DND-41 (cell line): ENCODE data around the gene GNG8.

Experiments
- ATAC-seq: fragments of 200-7000 bp; cut with Tn5 transposase; 3 replicates; pipeline ENCODE4 v1.9.1; 2021; ENCODE audit warnings: low read depth; ENCODE audit not compliant: insufficient read depth
- DNase-seq: peaks from one replicate; pipeline ENCODE4 v3.0.0-alpha.2; 2020
- H2AFZ ChIP-seq: 2 replicates; pipeline ENCODE4 v1.6.0; 2012; ENCODE audit warnings: low read depth, low read length
- H3K27ac ChIP-seq: 2 replicates; pipeline ENCODE4 v1.5.1; 2012; ENCODE audit warnings: low read length, inconsistent platforms
- H3K27me3 ChIP-seq: fragments of 200-600 bp; sonication (generic); 2 replicates; pipeline ENCODE4 v1.6.0; 2012; ENCODE audit warnings: low read length, mild to moderate bottlenecking, inconsistent platforms; ENCODE audit not compliant: insufficient read depth, poor library complexity
- H3K36me3 ChIP-seq: 2 replicates; pipeline ENCODE4 v1.5.1; 2012; ENCODE audit warnings: low read length, inconsistent platforms; ENCODE audit not compliant: insufficient read depth
- H3K4me1 ChIP-seq: 2 replicates; pipeline ENCODE4 v1.5.1; 2012; ENCODE audit warnings: mild to moderate bottlenecking, low read length; ENCODE audit not compliant: insufficient read depth
- H3K4me2 ChIP-seq: 2 replicates; pipeline ENCODE4 v1.6.0; 2012; ENCODE audit warnings: mild to moderate bottlenecking, moderate library complexity, low read length, inconsistent platforms; ENCODE audit not compliant: insufficient read depth
- H3K4me3 ChIP-seq, 2 experiments: fragments of 200-600 bp in 1 of 2; shearing (Covaris generic) in 1 of 2; 2 replicates each; pipeline ENCODE4 v1.5.1; 2012 to 2016; ENCODE audit warnings: inconsistent platforms in 2 of 2, low read length in 2 of 2, mild to moderate bottlenecking in 2 of 2, low read depth in 1 of 2, moderate library complexity in 1 of 2
- H3K79me2 ChIP-seq: 2 replicates; pipeline ENCODE4 v1.6.0; 2012; ENCODE audit warnings: low read length, inconsistent platforms; ENCODE audit not compliant: insufficient read depth
- H3K9ac ChIP-seq: 2 replicates; pipeline ENCODE4 v1.6.0; 2012; ENCODE audit warnings: low read depth, mild to moderate bottlenecking, inconsistent platforms, low read length, moderate library complexity
- H3K9me3 ChIP-seq: 2 replicates; pipeline ENCODE4 v1.5.1; 2012; ENCODE audit warnings: low read length, moderate library complexity, mild to moderate bottlenecking, inconsistent platforms; ENCODE audit not compliant: insufficient read depth, severe bottlenecking
- H4K20me1 ChIP-seq: 2 replicates; pipeline ENCODE4 v1.6.0; 2012; ENCODE audit warnings: low read length; ENCODE audit not compliant: insufficient read depth
- EZH2 ChIP-seq: IDR thresholded peaks from 3 replicates; pipeline ENCODE4 v1.6.1; 2012; ENCODE audit warnings: borderline replicate concordance, low read depth, mild to moderate bottlenecking, moderate library complexity, low read length, inconsistent platforms; ENCODE audit not compliant: severe bottlenecking
- TF ChIP-seq, protein P1 (sequence below): IDR thresholded peaks from 2 replicates; pipeline ENCODE4 v1.5.1; 2012; ENCODE audit warnings: borderline replicate concordance, low read length, moderate library complexity, mild to moderate bottlenecking; ENCODE audit not compliant: poor library complexity, severe bottlenecking; ENCODE audit errors: extremely low read depth

Gene GNG8

DNA sequence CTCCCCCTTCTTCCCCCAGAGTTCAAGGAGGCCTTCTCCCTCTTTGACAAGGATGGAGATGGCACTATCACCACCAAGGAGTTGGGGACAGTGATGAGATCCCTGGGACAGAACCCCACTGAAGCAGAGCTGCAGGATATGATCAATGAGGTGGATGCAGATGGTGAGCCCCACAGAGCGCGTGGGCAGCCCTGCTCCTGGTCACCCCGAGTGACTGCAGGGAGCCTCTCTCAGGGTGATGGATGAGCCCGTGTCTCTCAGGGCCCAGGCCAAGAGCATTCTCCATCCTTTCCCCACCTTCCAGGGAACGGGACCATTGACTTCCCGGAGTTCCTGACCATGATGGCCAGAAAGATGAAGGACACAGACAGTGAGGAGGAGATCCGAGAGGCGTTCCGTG lies 27.8 kb downstream of the GNG8 start:
- ATAC-seq (no peak), DNase-seq (no peak)
- Histone ChIP-seq H3K4me2 (no peak overlapping the region), H3K79me2 (peaks cover 38% of the 10 kb centered on the region), H3K36me3 (peaks cover 74% of the 10 kb centered on the region), H3K4me1 (peaks cover 44% of the 10 kb centered on the region), H3K9me3 (no peaks in the 10 kb centered on the region), H3K9ac (no peak overlapping the region), H3K4me3 (no peak overlapping the region), H2AFZ (no peak overlapping the region), H3K27me3 (no peaks in the 10 kb centered on the region), H4K20me1 (peaks cover 69% of the 10 kb centered on the region), H3K27ac (no peak overlapping the region)
- TF ChIP-seq, protein P1, sequence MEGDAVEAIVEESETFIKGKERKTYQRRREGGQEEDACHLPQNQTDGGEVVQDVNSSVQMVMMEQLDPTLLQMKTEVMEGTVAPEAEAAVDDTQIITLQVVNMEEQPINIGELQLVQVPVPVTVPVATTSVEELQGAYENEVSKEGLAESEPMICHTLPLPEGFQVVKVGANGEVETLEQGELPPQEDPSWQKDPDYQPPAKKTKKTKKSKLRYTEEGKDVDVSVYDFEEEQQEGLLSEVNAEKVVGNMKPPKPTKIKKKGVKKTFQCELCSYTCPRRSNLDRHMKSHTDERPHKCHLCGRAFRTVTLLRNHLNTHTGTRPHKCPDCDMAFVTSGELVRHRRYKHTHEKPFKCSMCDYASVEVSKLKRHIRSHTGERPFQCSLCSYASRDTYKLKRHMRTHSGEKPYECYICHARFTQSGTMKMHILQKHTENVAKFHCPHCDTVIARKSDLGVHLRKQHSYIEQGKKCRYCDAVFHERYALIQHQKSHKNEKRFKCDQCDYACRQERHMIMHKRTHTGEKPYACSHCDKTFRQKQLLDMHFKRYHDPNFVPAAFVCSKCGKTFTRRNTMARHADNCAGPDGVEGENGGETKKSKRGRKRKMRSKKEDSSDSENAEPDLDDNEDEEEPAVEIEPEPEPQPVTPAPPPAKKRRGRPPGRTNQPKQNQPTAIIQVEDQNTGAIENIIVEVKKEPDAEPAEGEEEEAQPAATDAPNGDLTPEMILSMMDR, result no peak
- TF ChIP-seq EZH2, result no peak

DNA sequence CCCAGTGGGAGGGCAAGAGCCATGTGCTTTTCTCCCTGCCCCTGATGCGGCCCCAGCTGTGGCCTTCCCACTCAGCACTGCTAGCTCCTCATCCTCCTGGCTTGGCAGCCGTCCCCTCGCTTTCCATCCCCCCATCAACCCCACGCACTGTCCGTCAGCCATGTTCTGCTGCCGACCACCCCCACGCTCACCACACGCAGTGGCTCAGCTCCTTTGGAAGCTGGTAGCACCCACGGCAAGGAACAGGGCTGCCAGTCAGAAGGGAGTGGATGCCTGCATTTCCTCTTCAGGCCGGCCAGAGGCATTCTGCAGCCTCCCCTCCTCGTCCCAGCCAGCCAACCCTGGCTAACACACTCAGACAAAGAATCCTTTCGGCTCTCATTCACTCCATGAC lies 28.6 kb downstream of the GNG8 start:
- Histone ChIP-seq H3K36me3 (peaks cover 82% of the 10 kb centered on the region), H3K9ac (no peak overlapping the region), H3K9me3 (no peaks in the 10 kb centered on the region), H3K4me2 (no peak overlapping the region), H4K20me1 (peaks cover 77% of the 10 kb centered on the region), H3K4me3 (no peak overlapping the region), H3K27ac (no peak overlapping the region), H3K27me3 (no peaks in the 10 kb centered on the region), H3K4me1 (peaks cover 48% of the 10 kb centered on the region), H2AFZ (no peak overlapping the region), H3K79me2 (peaks cover 46% of the 10 kb centered on the region)
- no peak for ATAC-seq
- no peak for DNase-seq
- no peak for TF ChIP-seq EZH2
- TF ChIP-seq, protein P1, result no peak

DNA sequence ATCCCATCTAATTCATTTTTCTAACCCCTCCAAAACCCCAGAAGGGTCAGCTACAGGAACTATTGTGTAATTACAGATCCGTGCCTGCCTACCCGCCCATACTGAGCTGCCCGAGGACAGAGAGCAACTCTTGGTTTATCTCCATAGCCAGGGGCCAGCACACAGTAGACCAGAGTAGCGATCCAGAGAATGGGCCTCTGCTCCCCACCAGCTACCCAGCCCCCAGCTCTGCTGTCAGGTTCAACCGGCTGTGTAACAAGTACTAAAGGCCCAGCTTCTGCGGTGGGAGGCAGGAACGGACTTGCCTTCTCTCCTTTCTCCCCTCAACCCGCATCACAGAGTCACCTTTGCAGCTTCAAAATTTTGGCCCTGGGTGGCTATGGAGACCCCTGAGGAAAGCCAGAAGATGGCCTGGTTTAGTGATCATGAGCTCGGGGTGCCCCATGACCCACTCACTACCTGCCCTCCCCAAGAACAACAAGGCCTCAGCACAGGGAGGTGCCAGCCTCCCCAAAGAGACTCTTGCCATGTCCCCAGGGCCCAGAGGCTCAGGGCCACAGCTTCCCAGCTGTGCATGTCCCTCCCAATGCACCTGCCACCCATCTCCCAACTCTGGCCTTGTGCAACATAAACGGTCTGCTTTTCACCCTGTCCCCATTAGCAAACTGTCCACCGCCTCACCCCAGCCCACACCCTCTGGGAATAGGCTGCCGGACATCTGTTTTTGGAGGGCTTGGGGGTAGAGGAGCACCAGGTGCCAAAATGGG lies 29.1 kb downstream of the GNG8 start:
- no peak for TF ChIP-seq EZH2
- TF ChIP-seq, protein P1, result no peak
- H3K9ac ChIP-seq, result no peak overlapping the region
- no peaks in the 10 kb centered on the region for H3K27me3 ChIP-seq
- DNase-seq, result no peak
- no peak overlapping the region for H3K27ac ChIP-seq
- peaks cover 51% of the 10 kb centered on the region for H3K79me2 ChIP-seq
- H3K4me3 ChIP-seq, result no peak overlapping the region
- no peak overlapping the region for H3K4me2 ChIP-seq
- ATAC-seq, result no peak
- peaks cover 82% of the 10 kb centered on the region for H4K20me1 ChIP-seq
- H3K36me3 ChIP-seq, result peaks cover 84% of the 10 kb centered on the region
- peaks cover 47% of the 10 kb centered on the region for H3K4me1 ChIP-seq
- no peak overlapping the region for H2AFZ ChIP-seq
- no peaks in the 10 kb centered on the region for H3K9me3 ChIP-seq
